GM23338 (cell line): ENCODE measurements around the gene AKT1S1. TPM values are rescaled to one million over a fixed set of nuclear protein-coding genes. Genes with fewer than 3 reads are reported as not detected.
A peak's percentile ranks its signal among the peaks of the same experiment; 100 is the strongest.

Experiments used
- ATAC-seq: fragments of 200-7000 bp; cut with Tn5 transposase; 3 replicates; pipeline ENCODE4 v1.9.1; 2020
- DNase-seq: peaks from one replicate; pipeline ENCODE4 v3.0.0-alpha.2; 2015; ENCODE audit warnings: low spot score
- H2AFZ ChIP-seq: fragments of 200-600 bp; sonication (generic); 2 replicates; pipeline ENCODE4 v1.8.0; 2016; ENCODE audit warnings: antibody characterized with exemption, mild to moderate bottlenecking, moderate library complexity
- H3F3A ChIP-seq: fragments of 200-600 bp; sonication (generic); replicated peaks from 2 replicates; pipeline ENCODE4 v1.8.0; 2017; ENCODE audit warnings: antibody characterized with exemption, mixed run types, low read depth
- H3K27ac ChIP-seq: fragments of 200-600 bp; sonication (generic); 2 replicates; pipeline ENCODE4 v1.6.1; 2016; ENCODE audit warnings: low read depth
- H3K27me3 ChIP-seq: fragments of 200-600 bp; sonication (generic); 2 replicates; pipeline ENCODE4 v1.8.0; 2016; ENCODE audit warnings: mild to moderate bottlenecking, mixed run types, moderate library complexity; ENCODE audit not compliant: insufficient read depth
- H3K36me3 ChIP-seq: fragments of 200-600 bp; sonication (generic); 2 replicates; pipeline ENCODE4 v1.8.0; 2016; ENCODE audit warnings: mild to moderate bottlenecking; ENCODE audit not compliant: insufficient read depth
- H3K4me1 ChIP-seq: fragments of 200-600 bp; sonication (generic); 2 replicates; pipeline ENCODE4 v1.8.0; 2016; ENCODE audit warnings: mild to moderate bottlenecking, moderate library complexity; ENCODE audit not compliant: insufficient read depth
- H3K4me2 ChIP-seq: fragments of 200-600 bp; sonication (generic); 2 replicates; pipeline ENCODE4 v1.7.1; 2017; ENCODE audit warnings: mixed run types
- H3K4me3 ChIP-seq: fragments of 200-600 bp; sonication (generic); 2 replicates; pipeline ENCODE4 v1.6.1; 2016; ENCODE audit warnings: mixed run types
- H3K79me2 ChIP-seq: fragments of 200-600 bp; sonication (generic); replicated peaks from 2 replicates; pipeline ENCODE4 v1.8.0; 2017; ENCODE audit warnings: mild to moderate bottlenecking; ENCODE audit not compliant: insufficient read depth
- H3K9me2 ChIP-seq: fragments of 200-600 bp; sonication (generic); 2 replicates; pipeline ENCODE4 v1.8.0; 2017; ENCODE audit not compliant: insufficient read depth
- H4K20me1 ChIP-seq: fragments of 200-600 bp; sonication (generic); replicated peaks from 2 replicates; pipeline ENCODE4 v1.8.0; 2017; ENCODE audit warnings: mild to moderate bottlenecking; ENCODE audit not compliant: insufficient read depth
- H3K27ac Mint-ChIP-seq: 2 replicates; pipeline ENCODE4 v1.8.0; 2020; ENCODE audit warnings: inconsistent platforms, mild to moderate bottlenecking, moderate library complexity, mixed read lengths
- H3K27me3 Mint-ChIP-seq: 3 replicates; pipeline ENCODE4 v1.8.0; 2022; ENCODE audit warnings: low read depth, mild to moderate bottlenecking, moderate library complexity, mixed read lengths, inconsistent platforms; ENCODE audit not compliant: insufficient read depth, poor library complexity
- H3K36me3 Mint-ChIP-seq: 3 replicates; pipeline ENCODE4 v1.8.0; 2021; ENCODE audit warnings: low read depth, mild to moderate bottlenecking, inconsistent platforms, moderate library complexity, mixed read lengths
- H3K4me1 Mint-ChIP-seq: 3 replicates; pipeline ENCODE4 v1.8.0; 2020; ENCODE audit warnings: mild to moderate bottlenecking, inconsistent platforms, mixed read lengths
- H3K4me3 Mint-ChIP-seq: 3 replicates; pipeline ENCODE4 v1.8.0; 2021; ENCODE audit warnings: moderate library complexity, mild to moderate bottlenecking, inconsistent platforms, mixed read lengths
- H3K9me3 Mint-ChIP-seq: 3 replicates; pipeline ENCODE4 v1.8.0; 2020; ENCODE audit warnings: moderate library complexity, mild to moderate bottlenecking, inconsistent platforms, mixed read lengths
- CREB1 ChIP-seq: fragments of 250-450 bp; sonication (Bioruptor Pico); IDR thresholded peaks from 2 replicates; pipeline ENCODE4 v1.5.0; 2020; ENCODE audit warnings: low read depth, mild to moderate bottlenecking, moderate library complexity
- EZH2 ChIP-seq: fragments of 200-600 bp; sonication (generic); IDR thresholded peaks from one replicate; pipeline ENCODE4 v1.8.0; 2017; ENCODE audit warnings: antibody characterized with exemption, mild to moderate bottlenecking, low read depth; ENCODE audit not compliant: unreplicated experiment
- EZH2phosphoT487 ChIP-seq: fragments of 200-600 bp; sonication (generic); IDR thresholded peaks from one replicate; pipeline ENCODE4 v1.8.1; 2018; ENCODE audit warnings: antibody characterized with exemption; ENCODE audit not compliant: unreplicated experiment
- JUNB ChIP-seq: IDR thresholded peaks from one replicate; pipeline ENCODE4 v1.6.1; 2016; ENCODE audit warnings: antibody characterized with exemption; ENCODE audit not compliant: unreplicated experiment
- NANOG ChIP-seq: IDR thresholded peaks from 2 replicates; pipeline ENCODE4 v1.6.1; 2016; ENCODE audit warnings: antibody characterized with exemption, borderline replicate concordance
- POLR2AphosphoS5 ChIP-seq: IDR thresholded peaks from 2 replicates; pipeline ENCODE4 v1.6.1; 2016; ENCODE audit warnings: antibody characterized with exemption, low read depth
- REST ChIP-seq: IDR thresholded peaks from one replicate; pipeline ENCODE4 v1.6.1; 2018; ENCODE audit warnings: antibody characterized with exemption; ENCODE audit not compliant: unreplicated experiment
- STAT1 ChIP-seq: IDR thresholded peaks from one replicate; pipeline ENCODE4 v1.6.1; 2016; ENCODE audit warnings: antibody characterized with exemption; ENCODE audit not compliant: unreplicated experiment
- ZNF114 ChIP-seq: fragments of 250-450 bp; sonication (Bioruptor Pico); IDR thresholded peaks from 2 replicates; pipeline ENCODE4 v1.5.0; 2020; ENCODE audit warnings: mild to moderate bottlenecking, moderate library complexity
- ZNF331 ChIP-seq: fragments of 250-450 bp; sonication (Bioruptor Pico); IDR thresholded peaks from 2 replicates; pipeline ENCODE4 v1.5.0; 2020; ENCODE audit warnings: low read depth, mild to moderate bottlenecking, moderate library complexity
- polyA plus RNA-seq: library from polyadenylated mRNA; unstranded; fragments of >200 nt; fragmentation: Nextera tagmentation; extraction: Ambion mirVana; gene quantifications from 2 replicates; pipeline ENCODE4 v1.2.1, GENCODE V29; 2016
- total RNA-seq: library from RNA; depleted of rRNA; stranded (reverse); fragments of >200 nt; shearing (Covaris generic); gene quantifications from 2 replicates; pipeline ENCODE4 v1.2.3, GENCODE V29; 2014
- TF ChIP-seq, protein P1 (sequence below): fragments of 250-450 bp; sonication (Bioruptor Pico); IDR thresholded peaks from 2 replicates; pipeline ENCODE4 v1.5.0; 2020; ENCODE audit warnings: mild to moderate bottlenecking, moderate library complexity
- TF ChIP-seq, protein P2 (sequence below), 2 experiments: fragments of 200-600 bp in 1 of 2; sonication (generic) in 1 of 2; conservative IDR thresholded peaks; 2 replicates each; pipeline versions ENCODE4 v1.5.1 to v1.6.1; 2016 to 2017; ENCODE audit warnings: antibody characterized with exemption in 2 of 2, low read depth in 2 of 2, mild to moderate bottlenecking in 2 of 2, moderate library complexity in 1 of 2
- TF ChIP-seq, protein P3 (sequence below): IDR thresholded peaks from 2 replicates; pipeline ENCODE4 v1.6.1; 2016; ENCODE audit warnings: antibody characterized with exemption

Gene AKT1S1
- total and polyA plus RNA-seq, 2 experiments from 2014 or later: 21.5 to 28.6 TPM

- Histone ChIP-seq H3K36me3 (no peaks in the 10 kb centered on the region), H3K4me3 (peak overlapping the region; percentile 53), H3F3A (peaks cover 27% of the 10 kb centered on the region; the same call in 1 of the 2 replicates), H2AFZ (peak overlapping the region; percentile 96), H3K79me2 (no peaks in the 10 kb centered on the region), H3K4me1 (peaks cover 9% of the 10 kb centered on the region; the same call in 1 of the 2 replicates), H3K4me2 (peak overlapping the region; percentile 84), H3K27me3 (0 out of 2 replicates have a peak, but pooled peaks cover 3% of the 10 kb centered on the region), H3K9me2 (no peaks in the 10 kb centered on the region), H4K20me1 (no peaks in the 10 kb centered on the region; the same call in 1 of the 2 replicates), H3K27ac (no peak overlapping the region)
- no peak; the same call in 1 of the 2 replicates for TF ChIP-seq CREB1 (CRISPR knock-in tag)
- no peak for TF ChIP-seq EZH2phosphoT487
- TF ChIP-seq, protein P1, sequence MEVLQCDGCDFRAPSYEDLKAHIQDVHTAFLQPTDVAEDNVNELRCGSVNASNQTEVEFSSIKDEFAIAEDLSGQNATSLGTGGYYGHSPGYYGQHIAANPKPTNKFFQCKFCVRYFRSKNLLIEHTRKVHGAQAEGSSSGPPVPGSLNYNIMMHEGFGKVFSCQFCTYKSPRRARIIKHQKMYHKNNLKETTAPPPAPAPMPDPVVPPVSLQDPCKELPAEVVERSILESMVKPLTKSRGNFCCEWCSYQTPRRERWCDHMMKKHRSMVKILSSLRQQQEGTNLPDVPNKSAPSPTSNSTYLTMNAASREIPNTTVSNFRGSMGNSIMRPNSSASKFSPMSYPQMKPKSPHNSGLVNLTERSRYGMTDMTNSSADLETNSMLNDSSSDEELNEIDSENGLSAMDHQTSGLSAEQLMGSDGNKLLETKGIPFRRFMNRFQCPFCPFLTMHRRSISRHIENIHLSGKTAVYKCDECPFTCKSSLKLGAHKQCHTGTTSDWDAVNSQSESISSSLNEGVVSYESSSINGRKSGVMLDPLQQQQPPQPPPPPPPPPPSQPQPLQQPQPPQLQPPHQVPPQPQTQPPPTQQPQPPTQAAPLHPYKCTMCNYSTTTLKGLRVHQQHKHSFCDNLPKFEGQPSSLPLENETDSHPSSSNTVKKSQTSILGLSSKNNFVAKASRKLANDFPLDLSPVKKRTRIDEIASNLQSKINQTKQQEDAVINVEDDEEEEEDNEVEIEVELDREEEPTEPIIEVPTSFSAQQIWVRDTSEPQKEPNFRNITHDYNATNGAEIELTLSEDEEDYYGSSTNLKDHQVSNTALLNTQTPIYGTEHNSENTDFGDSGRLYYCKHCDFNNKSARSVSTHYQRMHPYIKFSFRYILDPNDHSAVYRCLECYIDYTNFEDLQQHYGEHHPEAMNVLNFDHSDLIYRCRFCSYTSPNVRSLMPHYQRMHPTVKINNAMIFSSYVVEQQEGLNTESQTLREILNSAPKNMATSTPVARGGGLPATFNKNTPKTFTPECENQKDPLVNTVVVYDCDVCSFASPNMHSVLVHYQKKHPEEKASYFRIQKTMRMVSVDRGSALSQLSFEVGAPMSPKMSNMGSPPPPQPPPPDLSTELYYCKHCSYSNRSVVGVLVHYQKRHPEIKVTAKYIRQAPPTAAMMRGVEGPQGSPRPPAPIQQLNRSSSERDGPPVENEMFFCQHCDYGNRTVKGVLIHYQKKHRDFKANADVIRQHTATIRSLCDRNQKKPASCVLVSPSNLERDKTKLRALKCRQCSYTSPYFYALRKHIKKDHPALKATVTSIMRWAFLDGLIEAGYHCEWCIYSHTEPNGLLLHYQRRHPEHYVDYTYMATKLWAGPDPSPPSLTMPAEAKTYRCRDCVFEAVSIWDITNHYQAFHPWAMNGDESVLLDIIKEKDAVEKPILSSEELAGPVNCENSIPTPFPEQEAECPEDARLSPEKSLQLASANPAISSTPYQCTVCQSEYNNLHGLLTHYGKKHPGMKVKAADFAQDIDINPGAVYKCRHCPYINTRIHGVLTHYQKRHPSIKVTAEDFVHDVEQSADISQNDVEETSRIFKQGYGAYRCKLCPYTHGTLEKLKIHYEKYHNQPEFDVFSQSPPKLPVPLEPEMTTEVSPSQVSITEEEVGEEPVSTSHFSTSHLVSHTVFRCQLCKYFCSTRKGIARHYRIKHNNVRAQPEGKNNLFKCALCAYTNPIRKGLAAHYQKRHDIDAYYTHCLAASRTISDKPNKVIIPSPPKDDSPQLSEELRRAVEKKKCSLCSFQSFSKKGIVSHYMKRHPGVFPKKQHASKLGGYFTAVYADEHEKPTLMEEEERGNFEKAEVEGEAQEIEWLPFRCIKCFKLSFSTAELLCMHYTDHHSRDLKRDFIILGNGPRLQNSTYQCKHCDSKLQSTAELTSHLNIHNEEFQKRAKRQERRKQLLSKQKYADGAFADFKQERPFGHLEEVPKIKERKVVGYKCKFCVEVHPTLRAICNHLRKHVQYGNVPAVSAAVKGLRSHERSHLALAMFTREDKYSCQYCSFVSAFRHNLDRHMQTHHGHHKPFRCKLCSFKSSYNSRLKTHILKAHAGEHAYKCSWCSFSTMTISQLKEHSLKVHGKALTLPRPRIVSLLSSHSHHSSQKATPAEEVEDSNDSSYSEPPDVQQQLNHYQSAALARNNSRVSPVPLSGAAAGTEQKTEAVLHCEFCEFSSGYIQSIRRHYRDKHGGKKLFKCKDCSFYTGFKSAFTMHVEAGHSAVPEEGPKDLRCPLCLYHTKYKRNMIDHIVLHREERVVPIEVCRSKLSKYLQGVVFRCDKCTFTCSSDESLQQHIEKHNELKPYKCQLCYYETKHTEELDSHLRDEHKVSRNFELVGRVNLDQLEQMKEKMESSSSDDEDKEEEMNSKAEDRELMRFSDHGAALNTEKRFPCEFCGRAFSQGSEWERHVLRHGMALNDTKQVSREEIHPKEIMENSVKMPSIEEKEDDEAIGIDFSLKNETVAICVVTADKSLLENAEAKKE: no peak
- TF ChIP-seq, protein P2, sequence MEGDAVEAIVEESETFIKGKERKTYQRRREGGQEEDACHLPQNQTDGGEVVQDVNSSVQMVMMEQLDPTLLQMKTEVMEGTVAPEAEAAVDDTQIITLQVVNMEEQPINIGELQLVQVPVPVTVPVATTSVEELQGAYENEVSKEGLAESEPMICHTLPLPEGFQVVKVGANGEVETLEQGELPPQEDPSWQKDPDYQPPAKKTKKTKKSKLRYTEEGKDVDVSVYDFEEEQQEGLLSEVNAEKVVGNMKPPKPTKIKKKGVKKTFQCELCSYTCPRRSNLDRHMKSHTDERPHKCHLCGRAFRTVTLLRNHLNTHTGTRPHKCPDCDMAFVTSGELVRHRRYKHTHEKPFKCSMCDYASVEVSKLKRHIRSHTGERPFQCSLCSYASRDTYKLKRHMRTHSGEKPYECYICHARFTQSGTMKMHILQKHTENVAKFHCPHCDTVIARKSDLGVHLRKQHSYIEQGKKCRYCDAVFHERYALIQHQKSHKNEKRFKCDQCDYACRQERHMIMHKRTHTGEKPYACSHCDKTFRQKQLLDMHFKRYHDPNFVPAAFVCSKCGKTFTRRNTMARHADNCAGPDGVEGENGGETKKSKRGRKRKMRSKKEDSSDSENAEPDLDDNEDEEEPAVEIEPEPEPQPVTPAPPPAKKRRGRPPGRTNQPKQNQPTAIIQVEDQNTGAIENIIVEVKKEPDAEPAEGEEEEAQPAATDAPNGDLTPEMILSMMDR (conservative IDR thresholded peaks at IDR 0.05; ENCODE audit: low read depth in 2 of 2): peak in 1 of 2 experiments; percentile 32; a peak in 1 of 4 replicates
- TF ChIP-seq ZNF331 (CRISPR knock-in tag): no peak
- TF ChIP-seq, protein P3, sequence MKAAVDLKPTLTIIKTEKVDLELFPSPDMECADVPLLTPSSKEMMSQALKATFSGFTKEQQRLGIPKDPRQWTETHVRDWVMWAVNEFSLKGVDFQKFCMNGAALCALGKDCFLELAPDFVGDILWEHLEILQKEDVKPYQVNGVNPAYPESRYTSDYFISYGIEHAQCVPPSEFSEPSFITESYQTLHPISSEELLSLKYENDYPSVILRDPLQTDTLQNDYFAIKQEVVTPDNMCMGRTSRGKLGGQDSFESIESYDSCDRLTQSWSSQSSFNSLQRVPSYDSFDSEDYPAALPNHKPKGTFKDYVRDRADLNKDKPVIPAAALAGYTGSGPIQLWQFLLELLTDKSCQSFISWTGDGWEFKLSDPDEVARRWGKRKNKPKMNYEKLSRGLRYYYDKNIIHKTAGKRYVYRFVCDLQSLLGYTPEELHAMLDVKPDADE: no peak
- TF ChIP-seq NANOG: no peak
- no peak for TF ChIP-seq REST
- no peak for TF ChIP-seq STAT1
- TF ChIP-seq EZH2: no peak
- peak; percentile 44; the same call in 1 of the 2 replicates for TF ChIP-seq POLR2AphosphoS5
- no peak for TF ChIP-seq JUNB
- TF ChIP-seq ZNF114 (CRISPR knock-in tag): no peak
- H3K27ac Mint-ChIP-seq: peak overlapping the region; percentile 96
- peaks cover 9% of the 10 kb centered on the region for H3K4me1 Mint-ChIP-seq
- H3K36me3 Mint-ChIP-seq: peaks cover 22% of the 10 kb centered on the region
- H3K4me3 Mint-ChIP-seq: peak overlapping the region; percentile 73
- peak; percentile 80 for DNase-seq
- ATAC-seq: peak; percentile 72
- H3K27me3 Mint-ChIP-seq: peaks cover 30% of the 10 kb centered on the region
- peaks cover 5% of the 10 kb centered on the region for H3K9me3 Mint-ChIP-seq
Measured at GRCh38 chr19:49890349-49891311, 13.5 kb upstream of the AKT1S1 start.
